ENCODE measurements around the gene WDR7.

- no peak for TF ChIP-seq EZH2 (IDR thresholded peaks at IDR 0.05; ENCODE audit: low read depth, unreplicated experiment)
- TF ChIP-seq CTCF (conservative IDR thresholded peaks at IDR 0.05; ENCODE audit: low read depth in 2 of 2): no peak
- TF ChIP-seq EZH2phosphoT487 (IDR thresholded peaks at IDR 0.05; ENCODE audit: unreplicated experiment): no peak
- no peak for TF ChIP-seq POLR2AphosphoS5 (IDR thresholded peaks at IDR 0.05; ENCODE audit: low read depth)
- TF ChIP-seq REST (IDR thresholded peaks at IDR 0.05; ENCODE audit: unreplicated experiment): no peak
- no peak for TF ChIP-seq JUNB (IDR thresholded peaks at IDR 0.05; ENCODE audit: unreplicated experiment)
- no peak for TF ChIP-seq CREB1 (CRISPR knock-in tag; IDR thresholded peaks at IDR 0.05; ENCODE audit: low read depth)
- TF ChIP-seq ZNF114 (CRISPR knock-in tag; IDR thresholded peaks at IDR 0.05): no peak
- TF ChIP-seq ZNF331 (CRISPR knock-in tag; IDR thresholded peaks at IDR 0.05; ENCODE audit: low read depth): no peak
- TF ChIP-seq ZNF462 (CRISPR knock-in tag; IDR thresholded peaks at IDR 0.05): no peak
- no peak for TF ChIP-seq ETS1 (IDR thresholded peaks at IDR 0.05)
- TF ChIP-seq NANOG (IDR thresholded peaks at IDR 0.05; ENCODE audit: borderline replicate concordance): no peak
These were observed 119.7 kb downstream of the WDR7 start for GRCh38 chr18:56770873-56771272.
